ENCODE measurements around the gene CHERP.

DNA sequence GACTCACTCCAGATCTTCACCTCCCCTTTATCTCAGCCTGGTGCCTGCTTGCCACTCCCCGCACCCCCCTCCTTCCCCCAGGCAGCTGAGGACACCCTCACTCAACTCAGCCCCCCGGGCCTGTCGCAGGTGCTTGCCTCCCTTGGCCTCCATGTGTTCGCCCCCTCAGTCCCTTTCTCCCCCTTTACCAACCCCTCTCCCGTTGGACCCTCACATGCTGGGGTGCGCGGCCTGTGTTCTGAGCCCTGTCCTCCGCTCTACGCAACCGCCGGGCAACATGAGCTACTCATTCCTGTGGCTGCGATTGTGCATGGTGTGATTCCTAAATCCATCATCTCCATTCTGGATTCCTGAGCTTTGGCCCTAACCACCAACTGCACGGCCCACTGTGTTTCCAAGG lies 5.1 kb downstream of the CHERP start:
- TF ChIP-seq, protein P1, sequence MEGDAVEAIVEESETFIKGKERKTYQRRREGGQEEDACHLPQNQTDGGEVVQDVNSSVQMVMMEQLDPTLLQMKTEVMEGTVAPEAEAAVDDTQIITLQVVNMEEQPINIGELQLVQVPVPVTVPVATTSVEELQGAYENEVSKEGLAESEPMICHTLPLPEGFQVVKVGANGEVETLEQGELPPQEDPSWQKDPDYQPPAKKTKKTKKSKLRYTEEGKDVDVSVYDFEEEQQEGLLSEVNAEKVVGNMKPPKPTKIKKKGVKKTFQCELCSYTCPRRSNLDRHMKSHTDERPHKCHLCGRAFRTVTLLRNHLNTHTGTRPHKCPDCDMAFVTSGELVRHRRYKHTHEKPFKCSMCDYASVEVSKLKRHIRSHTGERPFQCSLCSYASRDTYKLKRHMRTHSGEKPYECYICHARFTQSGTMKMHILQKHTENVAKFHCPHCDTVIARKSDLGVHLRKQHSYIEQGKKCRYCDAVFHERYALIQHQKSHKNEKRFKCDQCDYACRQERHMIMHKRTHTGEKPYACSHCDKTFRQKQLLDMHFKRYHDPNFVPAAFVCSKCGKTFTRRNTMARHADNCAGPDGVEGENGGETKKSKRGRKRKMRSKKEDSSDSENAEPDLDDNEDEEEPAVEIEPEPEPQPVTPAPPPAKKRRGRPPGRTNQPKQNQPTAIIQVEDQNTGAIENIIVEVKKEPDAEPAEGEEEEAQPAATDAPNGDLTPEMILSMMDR (IDR thresholded peaks at IDR 0.05; ENCODE audit: low read length), result no peak
- TF ChIP-seq EZH2 (IDR thresholded peaks at IDR 0.05; ENCODE audit: borderline replicate concordance, low read length), result no peak
